ENCODE data around the gene ZSCAN2. TPM values are rescaled to one million over a fixed set of nuclear protein-coding genes. Genes with fewer than 3 reads are reported as not detected.

Gene ZSCAN2
- total RNA-seq, 1 experiment from 2014 or later = 18.0 TPM

- no TSS peak for BruUV-seq (replicated peaks)
- peaks cover 16% of the 10 kb centered on the region for H3K4me1 Mint-ChIP-seq (ENCODE audit: low read depth, unreplicated experiment)
- CTCF ChIA-PET = interaction anchor here (0.6 kb wide), 1 partner anchor 33 kb away, joined by 4 read pairs; no protein-coding TSS in a partner anchor
Measured at GRCh38 chr15:84611631-84612030, 10.8 kb downstream of the ZSCAN2 start.

GRCh38 chr15:84616235-84616634 lies 15.4 kb downstream of the ZSCAN2 start:
- H3K4me3 Mint-ChIP-seq (ENCODE audit: low read depth, unreplicated experiment) = no peak overlapping the region

More at GRCh38 chr15:84611631-84612030, 10.8 kb downstream of the ZSCAN2 start:
- H3K27me3 Mint-ChIP-seq (ENCODE audit: unreplicated experiment) = no peaks in the 10 kb centered on the region
- DNase-seq = no peak
- intact Hi-C loops (cut with micrococcal nuclease; ENCODE audit: unreplicated experiment) = no loop called here
- no peak overlapping the region for H3K27ac Mint-ChIP-seq (ENCODE audit: unreplicated experiment)
- H3K36me3 Mint-ChIP-seq (ENCODE audit: insufficient read depth, unreplicated experiment) = peaks cover 6% of the 10 kb centered on the region
- H3K4me3 Mint-ChIP-seq (ENCODE audit: low read depth, unreplicated experiment) = no peak overlapping the region
- no peaks in the 10 kb centered on the region for H3K9me3 Mint-ChIP-seq (ENCODE audit: low read depth, unreplicated experiment)
- TF ChIP-seq CTCF (IDR thresholded peaks at IDR 0.05; ENCODE audit: unreplicated experiment) = no peak

GRCh38 chr15:84620626-84621025 lies 19.8 kb downstream of the ZSCAN2 start:
- no peaks in the 10 kb centered on the region for H3K4me1 Mint-ChIP-seq (ENCODE audit: low read depth, unreplicated experiment)
- no peak for TF ChIP-seq CTCF (IDR thresholded peaks at IDR 0.05; ENCODE audit: unreplicated experiment)
- no peak overlapping the region for H3K27ac Mint-ChIP-seq (ENCODE audit: unreplicated experiment)
- H3K4me3 Mint-ChIP-seq (ENCODE audit: low read depth, unreplicated experiment) = no peak overlapping the region
- peaks cover 7% of the 10 kb centered on the region for H3K9me3 Mint-ChIP-seq (ENCODE audit: low read depth, unreplicated experiment)
- peaks cover 30% of the 10 kb centered on the region for H3K36me3 Mint-ChIP-seq (ENCODE audit: insufficient read depth, unreplicated experiment)
- H3K27me3 Mint-ChIP-seq (ENCODE audit: unreplicated experiment) = no peaks in the 10 kb centered on the region
- intact Hi-C loops (cut with micrococcal nuclease; ENCODE audit: unreplicated experiment) = no loop called here
- CTCF ChIA-PET = no interaction called here
- BruUV-seq (replicated peaks) = no TSS peak
- DNase-seq = no peak

More at GRCh38 chr15:84616235-84616634, 15.4 kb downstream of the ZSCAN2 start:
- Mint-ChIP-seq H3K27me3 (ENCODE audit: unreplicated experiment) (no peaks in the 10 kb centered on the region), H3K4me1 (ENCODE audit: low read depth, unreplicated experiment) (no peaks in the 10 kb centered on the region), H3K9me3 (ENCODE audit: low read depth, unreplicated experiment) (peaks cover 7% of the 10 kb centered on the region), H3K36me3 (ENCODE audit: insufficient read depth, unreplicated experiment) (peaks cover 8% of the 10 kb centered on the region), H3K27ac (ENCODE audit: unreplicated experiment) (no peak overlapping the region)
- DNase-seq = no peak
- no TSS peak for BruUV-seq (replicated peaks)
- no peak for TF ChIP-seq CTCF (IDR thresholded peaks at IDR 0.05; ENCODE audit: unreplicated experiment)
- CTCF ChIA-PET = interaction anchor here (1.1 kb wide), 1 partner anchor 16 kb away, joined by 3 read pairs; no protein-coding TSS in a partner anchor
- intact Hi-C loops (cut with micrococcal nuclease; ENCODE audit: unreplicated experiment) = no loop called here

GRCh38 chr15:84621358-84621979 lies 20.7 kb downstream of the ZSCAN2 start:
- TF ChIP-seq CTCF (IDR thresholded peaks at IDR 0.05; ENCODE audit: unreplicated experiment) = no peak
- no peak overlapping the region for H3K4me3 Mint-ChIP-seq (ENCODE audit: low read depth, unreplicated experiment)
- H3K27ac Mint-ChIP-seq (ENCODE audit: unreplicated experiment) = no peak overlapping the region
- BruUV-seq (replicated peaks) = no TSS peak
- peaks cover 30% of the 10 kb centered on the region for H3K36me3 Mint-ChIP-seq (ENCODE audit: insufficient read depth, unreplicated experiment)
- H3K27me3 Mint-ChIP-seq (ENCODE audit: unreplicated experiment) = no peaks in the 10 kb centered on the region
- no peak for DNase-seq
- H3K9me3 Mint-ChIP-seq (ENCODE audit: low read depth, unreplicated experiment) = peaks cover 7% of the 10 kb centered on the region
- H3K4me1 Mint-ChIP-seq (ENCODE audit: low read depth, unreplicated experiment) = no peaks in the 10 kb centered on the region
- intact Hi-C loops (cut with micrococcal nuclease; ENCODE audit: unreplicated experiment) = no loop called here
- CTCF ChIA-PET = no interaction called here

Data from Calu3 (cell line).